Suppressor macrophage treated with lipopolysaccharide for 4 hours (primary cell): Measurements from ENCODE around the gene VTA1.
"Not testable (repeated sequence)": the region's sequence is repeated elsewhere in the genome, so short reads cannot be mapped to it uniquely, and the experiment has no call there.

Experiments
- DNase-seq: peaks from one replicate; pipeline ENCODE4 v3.0.0-alpha.2; 2020

Gene VTA1

GRCh38 chr6:142146828-142147662 is at the start of gene VTA1, which contains the start of gene NMBR:
TSS of gene VTA1 (plus strand) at chr6:142147263. CDS start at chr6:142147288, 25 bp downstream.
TSS of gene NMBR (minus strand) at chr6:142147122. CDS start at chr6:142088658, 58,464 bp downstream.
- peak; percentile 99 for DNase-seq

- DNase-seq = not testable (repeated sequence)
These were observed 42.2 kb upstream of the VTA1 start for GRCh38 chr6:142104820-142105219.

GRCh38 chr6:142110820-142111219 is 36.2 kb upstream of the VTA1 start:
- DNase-seq = not testable (repeated sequence)

GRCh38 chr6:142112451-142113061 is 34.5 kb upstream of the VTA1 start:
- DNase-seq = peak; percentile 84

- no peak for DNase-seq
These were observed 29.7 kb upstream of the VTA1 start for GRCh38 chr6:142117366-142117765.

GRCh38 chr6:142118328-142118727 is 28.7 kb upstream of the VTA1 start:
- DNase-seq = no peak

GRCh38 chr6:142118925-142119324 is 28.1 kb upstream of the VTA1 start:
- no peak for DNase-seq

- no peak for DNase-seq
These were observed 25.7 kb upstream of the VTA1 start for GRCh38 chr6:142121342-142121741.

GRCh38 chr6:142130814-142131213 is 16.2 kb upstream of the VTA1 start:
- DNase-seq = no peak

- DNase-seq = no peak
These were observed 14.4 kb upstream of the VTA1 start, which contains the start of gene GJE1 for GRCh38 chr6:142132625-142133024. TSS of gene GJE1 (plus strand) at chr6:142132925. CDS start at chr6:142133159, 234 bp downstream.

GRCh38 chr6:142138876-142139275 is 8.2 kb upstream of the VTA1 start:
- DNase-seq = no peak

GRCh38 chr6:142141531-142141930 is 5.5 kb upstream of the VTA1 start:
- DNase-seq = not testable (repeated sequence)

- no peak for DNase-seq
These were observed 5.7 kb downstream of the VTA1 start for GRCh38 chr6:142152746-142153145.

- no peak for DNase-seq
These were observed 6.1 kb downstream of the VTA1 start for GRCh38 chr6:142153196-142153595.

- DNase-seq = no peak
These were observed 7.3 kb downstream of the VTA1 start for GRCh38 chr6:142154336-142154735.

GRCh38 chr6:142155091-142155490 is 8.0 kb downstream of the VTA1 start:
- DNase-seq = no peak

GRCh38 chr6:142155895-142156757 is 9.1 kb downstream of the VTA1 start:
- DNase-seq = peak; percentile 51

GRCh38 chr6:142156758-142157068 is 9.7 kb downstream of the VTA1 start:
- DNase-seq = not testable (repeated sequence)

- no peak for DNase-seq
These were observed 15.7 kb downstream of the VTA1 start for GRCh38 chr6:142162780-142163179.

GRCh38 chr6:142165227-142165626 is 18.2 kb downstream of the VTA1 start:
- no peak for DNase-seq

GRCh38 chr6:142167071-142167470 is 20.0 kb downstream of the VTA1 start:
- no peak for DNase-seq

- DNase-seq = no peak
These were observed 20.4 kb downstream of the VTA1 start for GRCh38 chr6:142167486-142167885.

- DNase-seq = no peak
These were observed 24.3 kb downstream of the VTA1 start for GRCh38 chr6:142171351-142171750.
